A549 (cell line): Measurements from ENCODE around the gene ABHD2. TPM values are rescaled to one million over a fixed set of nuclear protein-coding genes. Genes with fewer than 3 reads are reported as not detected.
"Not testable (repeated sequence)": the region's sequence is repeated elsewhere in the genome, so short reads cannot be mapped to it uniquely, and the experiment has no call there.

Experiments
- ATAC-seq, 2 experiments: fragments of 200-7000 bp in 1 of 2; fragments of >200 bp in 1 of 2; cut with Nextera tagmentation in 1 of 2; cut with Tn5 transposase in 1 of 2; 3 replicates each; pipeline versions ENCODE4 v1.8.0 to v1.9.1; 2018 to 2020; ENCODE audit warnings: mild to moderate bottlenecking in 1 of 2, moderate library complexity in 1 of 2
- CTCF ChIA-PET: fragments of 300-600 bp; sonication (Branson Sonifier 250); formaldehyde crosslinking; extraction: SDS; loops from one replicate; lab custom pipeline; 2021; ENCODE audit warnings: antibody characterized with exemption, inconsistent platforms; lab: Yijun Ruan, JAX
- POLR2A ChIA-PET: fragments of 350-600 bp; formaldehyde crosslinking; extraction: SDS; loops from one replicate; lab custom pipeline; 2021; ENCODE audit warnings: antibody characterized with exemption, inconsistent platforms; lab: Yijun Ruan, JAX
- DNase-seq, 2 experiments: peaks; one replicate each; pipeline versions ENCODE4 v3.0.0 to v3.0.0-alpha.2; 2011 to 2016; ENCODE audit warnings: low read depth in 1 of 2, low spot score in 1 of 2
- FAIRE-seq: peaks from 2 replicates; lab custom pipeline; 2011; peaks lifted over from hg19 to GRCh38; lab: Jason Lieb, UNC
- H3K27ac ChIP-seq, 2 experiments: fragments of >200 bp; sonication (Bioruptor Twin); formaldehyde crosslinking; 3 replicates each; pipeline ENCODE4 v1.5.1; 2016 to 2017
- H3K4me1 ChIP-seq: fragments of >200 bp; sonication (Bioruptor Twin); formaldehyde crosslinking; 3 replicates; pipeline ENCODE4 v1.6.1; 2016
- H3K4me2 ChIP-seq: fragments of >200 bp; sonication (Bioruptor Twin); formaldehyde crosslinking; 3 replicates; pipeline ENCODE4 v1.6.1; 2016
- H3K4me3 ChIP-seq: fragments of >200 bp; sonication (Bioruptor Twin); formaldehyde crosslinking; 3 replicates; pipeline ENCODE4 v1.5.1; 2016
- H3K9me3 ChIP-seq: fragments of >200 bp; sonication (Bioruptor Twin); formaldehyde crosslinking; 3 replicates; pipeline ENCODE4 v1.6.1; 2016
- CHD4 ChIP-seq: fragments of 200-600 bp; sonication (generic); IDR thresholded peaks from 2 replicates; pipeline ENCODE4 v1.6.1; 2016; ENCODE audit warnings: antibody characterized with exemption, mild to moderate bottlenecking, borderline replicate concordance
- EHF ChIP-seq: fragments of 250-450 bp; sonication (Bioruptor Pico); IDR thresholded peaks from 2 replicates; pipeline ENCODE4 v1.5.0; 2020; ENCODE audit warnings: mild to moderate bottlenecking
- EHMT2 ChIP-seq: fragments of 200-600 bp; sonication (generic); IDR thresholded peaks from 2 replicates; pipeline ENCODE4 v1.6.1; 2016; ENCODE audit warnings: antibody characterized with exemption, low read depth, mild to moderate bottlenecking, moderate library complexity
- FOSL2 ChIP-seq, 2 experiments: fragments of 450-650 bp in 1 of 2; fragments of >200 bp in 1 of 2; sonication (Bioruptor Twin) in 1 of 2; formaldehyde crosslinking; IDR thresholded peaks; 2 replicates each; pipeline versions ENCODE4 v1.5.0 to v1.6.1; 2016 to 2020; ENCODE audit warnings: mild to moderate bottlenecking in 1 of 2, moderate library complexity in 1 of 2
- NFE2L2 ChIP-seq: fragments of 150-350 bp; conservative IDR thresholded peaks from 2 replicates; pipeline ENCODE4 v1.6.1; 2014; ENCODE audit warnings: low read length
- PHF8 ChIP-seq: fragments of 200-600 bp; sonication (generic); IDR thresholded peaks from 2 replicates; pipeline ENCODE4 v1.6.1; 2016; ENCODE audit warnings: low read depth, mild to moderate bottlenecking, antibody characterized with exemption, moderate library complexity, borderline replicate concordance
- RAD21 ChIP-seq, 2 experiments: fragments of >200 bp in 1 of 2; sonication (Bioruptor Twin) in 1 of 2; formaldehyde crosslinking in 1 of 2; IDR thresholded peaks in 1 of 2; conservative IDR thresholded peaks in 1 of 2; 2 replicates in 1 of 2; 3 replicates in 1 of 2; pipeline ENCODE4 v1.6.1; 2012 to 2018; ENCODE audit warnings: inconsistent platforms in 1 of 2
- RFX5 ChIP-seq: fragments of 450-650 bp; IDR thresholded peaks from 2 replicates; pipeline ENCODE4 v1.7.1; 2014; ENCODE audit warnings: antibody characterized with exemption, mild to moderate bottlenecking, moderate library complexity
- SREBF2 ChIP-seq: fragments of 450-650 bp; IDR thresholded peaks from 2 replicates; pipeline ENCODE4 v1.6.1; 2014; ENCODE audit warnings: mild to moderate bottlenecking, moderate library complexity
- TP53 ChIP-seq: fragments of 250-450 bp; sonication (Bioruptor Pico); IDR thresholded peaks from 2 replicates; pipeline ENCODE4 v1.5.0; 2021; ENCODE audit warnings: mild to moderate bottlenecking, moderate library complexity
- WGBS: methylation state at CpG from one replicate; pipeline ENCODE4 v1.1.6; 2017; ENCODE audit errors: missing lambda C conversion rate; 5-methylcytosine and 5-hydroxymethylcytosine counted together
- polyA plus RNA-seq, 4 experiments: library from polyadenylated mRNA; depleted of rRNA in 3 of 4; stranded (reverse); fragments of >200 nt; fragmentation: RNase III in 1 of 4; extraction: RNeasy Plus Mini Kit Qiagen cat#74134 plus additional on column Dnase treatment in 1 of 4; gene quantifications; 2 replicates in 3 of 4; 3 replicates in 1 of 4; pipeline ENCODE4 v1.2.3, GENCODE V29; 2011 to 2017

Gene ABHD2
- polyA plus RNA-seq, 2 of the 4 experiments (the other 2 are of a cell fraction) = 36.2 to 63.3 TPM

DNA sequence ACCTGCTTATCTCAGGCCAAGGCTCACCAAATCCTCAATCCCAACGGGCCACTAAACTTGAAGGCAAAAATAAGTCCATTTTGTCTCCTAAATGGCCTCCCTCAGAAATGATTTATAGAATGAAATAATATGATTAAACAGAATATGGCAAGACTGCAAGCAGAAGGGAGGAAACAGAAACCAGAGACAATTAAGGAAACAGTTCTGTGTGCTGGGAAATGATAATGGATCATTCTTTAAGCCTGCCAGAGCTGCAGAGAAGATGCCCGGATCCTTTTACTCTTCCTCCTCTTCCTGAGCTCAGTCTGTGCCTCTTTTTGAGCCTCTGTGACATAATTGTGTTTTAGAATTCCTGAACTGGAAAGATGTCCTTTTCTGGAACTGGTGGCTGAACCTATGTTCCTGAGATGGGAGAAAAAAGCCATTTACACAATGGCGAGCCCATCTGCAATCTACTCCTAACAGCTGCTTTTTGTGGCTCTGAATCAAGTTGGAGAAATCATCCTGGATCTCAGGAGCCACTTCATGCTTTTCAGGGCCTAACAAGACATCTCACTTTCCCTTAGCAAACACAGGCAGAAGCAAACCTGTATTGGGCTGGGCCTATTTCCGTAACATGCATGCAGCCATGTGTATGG lies 2.8 kb upstream of the ABHD2 start:
- CTCF ChIA-PET = interaction anchor here (1.0 to 12.9 kb wide), 4 partner anchors 26 to 274 kb away, joined by 3 to 157 read pairs (median 87); no protein-coding TSS in a partner anchor
- TF ChIP-seq RAD21 (conservative IDR thresholded peaks at IDR 0.05 in 1 of 2, IDR thresholded peaks at IDR 0.05 in 1 of 2) (no peak), EHMT2 (no peak), RFX5 (no peak), NFE2L2 (no peak), EHF (CRISPR knock-in tag) (no peak), SREBF2 (no peak), FOSL2 (IDR thresholded peaks at IDR 0.05) (no peak), FOSL2 (CRISPR knock-in tag; IDR thresholded peaks at IDR 0.05) (no peak), CHD4 (no peak)
- TF ChIP-seq, all 56 proteins: peak for 0
- Histone ChIP-seq H3K4me1 (peaks cover 20% of the 10 kb centered on the region), H3K27ac (peak overlapping the region in 1 of 2 experiments; percentile 11; a peak in 1 of 6 replicates), H3K4me3 (no peak overlapping the region), H3K9me3 (no peaks in the 10 kb centered on the region), H3K4me2 (no peak overlapping the region)
- no peak for DNase-seq
- POLR2A ChIA-PET = interaction anchor here (1.0 kb wide), 1 partner anchor 16 kb away, joined by 3 read pairs; no protein-coding TSS in a partner anchor
- FAIRE-seq = no peak
- 92% methylated on average over 4 of the region's 4 CpGs for WGBS
- no peak for ATAC-seq

DNA sequence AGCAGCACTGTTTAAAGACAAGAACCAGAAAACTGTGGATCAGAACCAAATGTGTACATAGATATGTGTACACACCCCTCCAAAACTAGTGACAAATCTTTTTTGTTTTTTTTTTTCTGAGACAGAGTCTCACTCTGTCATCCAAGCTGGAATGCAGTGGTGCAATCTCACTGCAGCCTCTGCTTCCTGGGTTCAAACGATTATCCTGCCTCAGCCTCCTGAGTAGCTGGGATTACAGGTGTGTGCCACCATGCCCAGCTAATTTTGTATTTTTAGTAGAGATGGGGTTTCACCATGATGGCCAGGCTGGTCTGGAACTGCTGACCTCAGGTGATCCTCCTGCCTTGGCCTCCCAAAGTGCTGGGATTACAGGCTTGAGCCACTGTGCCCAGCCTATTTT lies 2.3 kb upstream of the ABHD2 start:
- H3K4me3 ChIP-seq, H3K9me3 ChIP-seq, H3K4me2 ChIP-seq, DNase-seq, FAIRE-seq, ATAC-seq: not testable (repeated sequence)
- ChIA-PET POLR2A (interaction anchor here (0.5 to 1.0 kb wide), 2 partner anchors 16 to 1732 kb away, joined by 3 to 7 read pairs; no protein-coding TSS in a partner anchor), CTCF (interaction anchor here (0.6 to 12.9 kb wide), 7 partner anchors 13 to 273 kb away, joined by 3 to 157 read pairs (median 3); no protein-coding TSS in a partner anchor)
- 83% methylated on average over 1 of the region's 1 CpG for WGBS
- Histone ChIP-seq H3K4me1 (peaks cover 23% of the 10 kb centered on the region), H3K27ac (peak overlapping the region in 1 of 2 experiments; percentile 11; a peak in 1 of 6 replicates)

DNA sequence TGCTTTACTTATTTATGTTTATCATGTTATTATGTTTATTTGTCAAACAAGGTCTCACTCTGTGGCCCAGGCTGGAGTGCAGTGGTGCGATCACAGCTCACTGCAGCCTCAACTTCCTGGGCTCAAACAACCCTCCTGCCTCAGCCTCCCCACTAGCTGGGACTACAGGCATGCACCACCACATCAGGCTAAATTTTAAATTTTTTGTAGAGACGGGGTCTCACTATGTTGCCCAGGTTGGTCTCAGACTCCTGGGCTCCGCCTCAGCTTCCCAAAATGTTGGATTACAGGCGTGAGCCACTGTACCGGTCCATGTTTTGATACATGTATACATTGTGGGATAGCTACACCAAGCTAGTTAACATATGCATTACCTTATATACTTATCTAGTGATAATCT lies 1.9 kb upstream of the ABHD2 start:
- POLR2A ChIA-PET = interaction anchor here (0.5 to 1.0 kb wide), 2 partner anchors 15 to 1732 kb away, joined by 3 to 7 read pairs; no protein-coding TSS in a partner anchor
- 95% methylated on average over 5 of the region's 5 CpGs for WGBS
- H3K27ac ChIP-seq = not testable (repeated sequence)

DNA sequence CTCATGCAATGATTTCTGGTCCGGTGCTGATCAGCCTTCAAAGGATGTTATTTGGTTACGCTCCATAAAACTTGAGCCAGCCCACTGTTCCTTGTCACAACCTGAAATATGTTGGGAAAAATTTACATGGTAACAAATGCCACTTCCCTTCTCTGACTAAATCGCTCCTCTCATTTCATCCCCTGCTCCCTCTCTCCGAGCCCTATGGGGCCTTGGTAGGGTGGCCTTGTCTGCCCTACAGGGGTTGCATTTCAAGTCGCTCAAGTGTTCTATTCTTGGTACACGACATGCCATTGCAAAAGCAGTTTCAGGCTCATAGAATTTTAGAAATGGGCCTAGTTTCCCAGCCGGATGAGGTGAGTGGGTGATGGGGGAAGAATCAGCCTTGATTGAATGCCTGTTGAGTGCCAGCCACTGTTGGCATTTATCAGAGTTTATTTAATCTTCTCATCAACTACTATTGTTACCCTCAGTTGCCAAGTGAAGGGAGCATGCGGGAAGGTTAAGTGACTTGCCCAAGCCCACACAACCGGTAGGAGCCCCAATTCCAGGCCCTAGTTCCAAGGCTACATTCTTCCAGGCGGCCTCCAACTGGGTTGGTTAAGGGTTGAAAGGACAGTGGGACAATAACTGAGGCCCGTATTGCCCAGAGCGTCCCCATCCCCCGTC lies 961 bp upstream of the ABHD2 start:
- ChIA-PET CTCF (interaction anchor here (0.8 to 12.9 kb wide), 13 partner anchors 9 to 182 kb away, joined by 3 to 157 read pairs (median 8); no protein-coding TSS in a partner anchor), POLR2A (interaction anchor here (1.0 to 2.6 kb wide), 15 partner anchors 8 to 105 kb away, joined by 3 to 31 read pairs (median 7); no protein-coding TSS in a partner anchor)
- peak overlapping the region; percentile 40 for H3K4me3 ChIP-seq
- 65% methylated on average over 13 of the region's 13 CpGs for WGBS
- no peaks in the 10 kb centered on the region for H3K9me3 ChIP-seq
- FAIRE-seq (no peak), ATAC-seq (no peak), DNase-seq (no peak)
- peak overlapping the region; percentile 73 to 86 for H3K27ac ChIP-seq
- TF ChIP-seq PHF8 (no peak), TP53 (CRISPR knock-in tag) (0 out of 2 replicates have a peak, but pooled peaks have one; percentile 16)
- H3K4me2 ChIP-seq = peak overlapping the region; percentile 83
- peaks cover 36% of the 10 kb centered on the region for H3K4me1 ChIP-seq

More for the DNA sequence above, 1.9 kb upstream of the ABHD2 start:
- H3K4me3 ChIP-seq, H3K4me2 ChIP-seq, H3K9me3 ChIP-seq, ATAC-seq, FAIRE-seq, DNase-seq: not testable (repeated sequence)
- CTCF ChIA-PET = interaction anchor here (0.6 to 12.9 kb wide), 8 partner anchors 8 to 181 kb away, joined by 3 to 157 read pairs (median 4); no protein-coding TSS in a partner anchor
- peaks cover 27% of the 10 kb centered on the region for H3K4me1 ChIP-seq
